ENCODE measurements around the gene EMP1.

DNA sequence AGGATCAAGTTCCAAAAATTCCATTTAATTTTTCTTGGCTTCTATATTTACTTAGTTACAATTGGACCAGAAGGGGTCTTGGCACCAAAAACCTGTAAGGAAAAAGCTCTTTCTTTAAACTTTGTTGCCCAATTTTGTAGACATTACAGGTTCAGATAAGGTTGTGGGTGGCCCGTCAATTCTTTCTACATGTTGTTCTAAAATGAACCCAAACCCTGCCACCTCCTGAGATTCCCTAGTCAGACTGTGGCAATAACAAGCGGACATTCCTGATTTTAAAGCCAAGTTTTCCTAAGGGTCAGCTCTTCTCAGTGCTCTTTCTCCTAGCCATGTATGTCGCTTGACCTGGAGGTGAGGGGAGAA lies 48.1 kb upstream of the EMP1 start:
- no peak for TF ChIP-seq EP300 (conservative IDR thresholded peaks at IDR 0.05; ENCODE audit: poor library complexity, severe bottlenecking)
- TF ChIP-seq, protein P1, sequence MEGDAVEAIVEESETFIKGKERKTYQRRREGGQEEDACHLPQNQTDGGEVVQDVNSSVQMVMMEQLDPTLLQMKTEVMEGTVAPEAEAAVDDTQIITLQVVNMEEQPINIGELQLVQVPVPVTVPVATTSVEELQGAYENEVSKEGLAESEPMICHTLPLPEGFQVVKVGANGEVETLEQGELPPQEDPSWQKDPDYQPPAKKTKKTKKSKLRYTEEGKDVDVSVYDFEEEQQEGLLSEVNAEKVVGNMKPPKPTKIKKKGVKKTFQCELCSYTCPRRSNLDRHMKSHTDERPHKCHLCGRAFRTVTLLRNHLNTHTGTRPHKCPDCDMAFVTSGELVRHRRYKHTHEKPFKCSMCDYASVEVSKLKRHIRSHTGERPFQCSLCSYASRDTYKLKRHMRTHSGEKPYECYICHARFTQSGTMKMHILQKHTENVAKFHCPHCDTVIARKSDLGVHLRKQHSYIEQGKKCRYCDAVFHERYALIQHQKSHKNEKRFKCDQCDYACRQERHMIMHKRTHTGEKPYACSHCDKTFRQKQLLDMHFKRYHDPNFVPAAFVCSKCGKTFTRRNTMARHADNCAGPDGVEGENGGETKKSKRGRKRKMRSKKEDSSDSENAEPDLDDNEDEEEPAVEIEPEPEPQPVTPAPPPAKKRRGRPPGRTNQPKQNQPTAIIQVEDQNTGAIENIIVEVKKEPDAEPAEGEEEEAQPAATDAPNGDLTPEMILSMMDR (IDR thresholded peaks at IDR 0.05; ENCODE audit: poor library complexity, severe bottlenecking) = no peak
